GM20431 (cell line): ENCODE results near the gene SEMA3A.
"Not testable (repeated sequence)": the region's sequence is repeated elsewhere in the genome, so short reads cannot be mapped to it uniquely, and the experiment has no call there.

ENCODE experiments used
- in situ Hi-C: fragments of 300-500 bp; cut with MseI, MboI; formaldehyde crosslinking; loops from one replicate; pipeline ENCODE4 v1.15.0; 2020; ENCODE audit warnings: low sequenced_read_pairs; ENCODE audit not compliant: unreplicated experiment

The SEMA3A gene

GRCh38 chr7:84076219-84076618 lies 118.4 kb downstream of the SEMA3A start:
- in situ Hi-C loops = no loop called here

GRCh38 chr7:84073186-84073875 lies 121.3 kb downstream of the SEMA3A start:
- in situ Hi-C loops = no loop called here

- in situ Hi-C loops = no loop called here
These were observed 123.8 kb downstream of the SEMA3A start for GRCh38 chr7:84070770-84071169.

- in situ Hi-C loops = no loop called here
These were observed 124.5 kb downstream of the SEMA3A start for GRCh38 chr7:84069999-84070500.

GRCh38 chr7:84069033-84069432 lies 125.6 kb downstream of the SEMA3A start:
- in situ Hi-C loops = no loop called here

- in situ Hi-C loops = not testable (repeated sequence)
These were observed 132.1 kb downstream of the SEMA3A start for GRCh38 chr7:84062489-84062901.

- in situ Hi-C loops = no loop called here
These were observed 133.8 kb downstream of the SEMA3A start for GRCh38 chr7:84060760-84061261.

- in situ Hi-C loops = no loop called here
These were observed 134.6 kb downstream of the SEMA3A start for GRCh38 chr7:84060000-84060399.

- in situ Hi-C loops = no loop called here
These were observed 136.1 kb downstream of the SEMA3A start for GRCh38 chr7:84058311-84059076.

GRCh38 chr7:84057576-84057975 lies 137.0 kb downstream of the SEMA3A start:
- in situ Hi-C loops = no loop called here

- in situ Hi-C loops = no loop called here
These were observed 138.5 kb downstream of the SEMA3A start for GRCh38 chr7:84055904-84056605.

- in situ Hi-C loops = not testable (repeated sequence)
These were observed 139.4 kb downstream of the SEMA3A start for GRCh38 chr7:84055199-84055598.

- in situ Hi-C loops = no loop called here
These were observed 145.3 kb downstream of the SEMA3A start for GRCh38 chr7:84049071-84049836.

GRCh38 chr7:84047085-84047484 lies 147.5 kb downstream of the SEMA3A start:
- in situ Hi-C loops = no loop called here

GRCh38 chr7:84044834-84045233 lies 149.8 kb downstream of the SEMA3A start:
- in situ Hi-C loops = no loop called here

- in situ Hi-C loops = no loop called here
These were observed 150.9 kb downstream of the SEMA3A start for GRCh38 chr7:84043661-84044191.

GRCh38 chr7:84042110-84042539 lies 152.5 kb downstream of the SEMA3A start:
- in situ Hi-C loops = no loop called here

GRCh38 chr7:84041649-84042048 lies 152.9 kb downstream of the SEMA3A start:
- in situ Hi-C loops = no loop called here

GRCh38 chr7:84040355-84040754 lies 154.2 kb downstream of the SEMA3A start:
- in situ Hi-C loops = no loop called here

- in situ Hi-C loops = no loop called here
These were observed 155.2 kb downstream of the SEMA3A start for GRCh38 chr7:84039432-84039831.
